ENCODE data around the gene TPTE2.
"Not testable (repeated sequence)": the region's sequence is repeated elsewhere in the genome, so short reads cannot be mapped to it uniquely, and the experiment has no call there.

Gene TPTE2

GRCh38 chr13:19567820-19568534, 6.6 kb upstream of the TPTE2 start:
- DNase-seq (ENCODE audit: low read depth): no peak

DNA sequence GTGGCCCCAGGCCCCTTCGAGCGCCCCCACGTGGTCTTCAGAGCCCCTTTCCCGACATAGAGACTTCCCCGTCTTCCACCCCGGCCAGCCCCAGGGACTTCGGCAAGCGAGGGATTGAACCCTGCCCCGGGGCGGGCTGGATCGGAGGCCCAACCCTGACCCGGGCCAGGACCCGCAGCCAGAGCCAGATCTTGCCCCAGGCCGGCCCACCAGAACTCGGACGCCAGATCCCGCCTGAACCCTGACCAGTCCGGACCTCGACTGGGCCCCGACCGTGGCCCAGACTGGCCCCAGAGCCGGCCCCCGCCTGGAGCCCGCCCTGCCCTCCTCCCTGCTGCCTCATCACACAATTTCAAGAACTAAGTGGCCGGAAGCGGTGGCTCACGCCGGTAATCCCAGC, 253 bp upstream of the TPTE2 start:
- no peak for DNase-seq (ENCODE audit: low read depth)

DNA sequence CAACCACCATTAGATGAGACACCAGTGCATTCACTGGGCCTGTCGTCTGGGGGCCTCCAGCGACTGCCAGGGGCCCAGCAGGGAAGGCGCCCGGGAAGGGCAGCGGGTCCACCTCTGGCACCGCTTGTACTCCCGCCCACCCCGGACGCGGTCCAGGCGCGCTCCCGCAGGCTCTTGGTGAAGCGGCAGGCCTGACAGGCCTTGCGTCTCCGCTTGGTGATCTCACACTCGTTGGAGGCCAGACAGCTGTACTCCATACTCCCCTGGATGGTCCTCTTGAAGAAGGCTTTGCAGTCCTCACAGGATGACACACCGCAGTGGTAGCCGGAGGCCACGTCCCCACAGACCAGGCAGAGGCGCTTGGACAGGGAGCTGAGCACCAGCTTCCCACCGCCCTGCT, 660 bp downstream of the TPTE2 start:
- DNase-seq (ENCODE audit: low read depth): not testable (repeated sequence)

DNA sequence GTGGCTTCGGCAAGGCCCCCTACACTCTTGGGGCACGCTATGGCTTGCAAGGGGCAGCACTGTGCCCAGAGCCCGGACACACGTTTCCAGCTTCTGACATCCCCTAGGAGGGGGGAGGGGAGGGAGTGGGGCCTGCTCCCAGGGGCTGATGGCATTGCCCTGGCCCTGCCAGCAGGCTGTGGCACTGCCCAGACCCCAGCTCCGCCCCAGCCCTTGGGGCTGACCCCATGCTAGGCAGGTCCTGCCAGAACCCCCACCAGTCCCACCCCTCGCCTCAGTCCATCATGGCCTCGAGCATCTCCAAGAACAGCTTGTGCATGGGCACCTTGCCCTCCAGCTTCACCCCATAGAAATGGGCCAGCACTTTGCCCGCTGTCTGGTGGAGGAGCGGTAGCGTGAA, 1.6 kb downstream of the TPTE2 start:
- DNase-seq (ENCODE audit: low read depth): not testable (repeated sequence)

- DNase-seq (ENCODE audit: low read depth): not testable (repeated sequence)
These were observed 4.0 kb downstream of the TPTE2 start for GRCh38 chr13:19557287-19557686.

GRCh38 chr13:19549245-19549644, 12.1 kb downstream of the TPTE2 start:
- not testable (repeated sequence) for DNase-seq (ENCODE audit: low read depth)

DNA sequence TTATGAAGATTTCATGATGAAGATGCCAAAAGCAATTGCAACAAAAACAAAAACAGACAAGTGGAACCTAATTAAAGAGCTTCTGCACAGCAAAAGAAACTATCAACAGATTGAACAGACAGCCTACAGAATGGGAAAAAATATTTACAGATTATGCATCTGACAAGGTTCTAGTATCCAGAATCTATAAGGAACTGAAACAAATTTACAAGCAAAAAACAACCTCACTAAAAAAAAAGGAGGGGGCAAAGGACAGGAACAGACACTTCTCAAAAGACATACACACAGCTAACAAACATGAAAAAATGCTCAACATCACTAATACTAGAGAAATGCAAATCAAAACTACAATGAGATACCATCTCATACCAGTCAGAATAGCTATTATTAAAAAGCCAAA, 35.7 kb downstream of the TPTE2 start:
- not testable (repeated sequence) for DNase-seq (ENCODE audit: low read depth)

DNA sequence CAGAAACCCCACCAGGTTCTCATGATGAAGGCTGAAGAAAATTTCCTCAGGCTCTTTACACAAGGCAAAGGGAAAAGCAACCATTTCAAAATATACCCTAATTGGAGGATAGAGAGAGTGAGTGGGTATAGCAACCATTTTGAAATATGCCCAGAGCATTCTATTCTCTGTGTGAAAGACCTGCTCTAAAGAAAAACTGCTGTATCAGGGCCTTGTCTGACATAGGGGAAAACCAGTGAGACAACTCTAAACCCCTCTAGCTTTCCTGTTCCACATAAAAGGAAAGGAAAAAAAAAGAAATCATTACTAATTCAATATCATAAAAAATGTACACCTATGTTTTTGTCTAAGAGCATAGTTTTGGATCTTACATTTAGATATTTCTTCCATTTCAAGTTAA, 42.3 kb downstream of the TPTE2 start:
- no peak for DNase-seq (ENCODE audit: low read depth)

GRCh38 chr13:19507623-19508022, 53.7 kb downstream of the TPTE2 start:
- DNase-seq (ENCODE audit: low read depth): not testable (repeated sequence)

DNA sequence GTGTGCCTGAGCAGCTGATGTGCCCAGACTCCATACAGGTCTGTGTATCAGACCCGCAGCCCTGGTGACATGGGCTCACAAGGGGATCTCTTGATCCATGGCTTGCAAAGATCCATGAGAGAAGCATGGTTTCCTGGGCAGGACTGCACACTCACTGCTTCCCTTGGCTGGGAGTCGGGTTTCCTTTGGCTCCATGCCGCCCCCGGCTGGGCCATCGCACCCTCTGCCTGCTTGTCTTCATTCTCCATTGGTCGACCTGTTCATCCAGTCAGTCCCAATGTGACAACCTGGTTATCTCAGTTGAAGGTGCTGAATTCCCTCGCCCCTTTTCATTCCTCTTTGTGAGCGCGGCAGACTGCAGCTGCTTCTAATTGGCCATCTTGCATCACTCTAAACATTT, 101.2 kb downstream of the TPTE2 start:
- not testable (repeated sequence) for DNase-seq (ENCODE audit: low read depth)

- not testable (repeated sequence) for DNase-seq (ENCODE audit: low read depth)
These were observed 122.2 kb downstream of the TPTE2 start for GRCh38 chr13:19439056-19439686.

DNA sequence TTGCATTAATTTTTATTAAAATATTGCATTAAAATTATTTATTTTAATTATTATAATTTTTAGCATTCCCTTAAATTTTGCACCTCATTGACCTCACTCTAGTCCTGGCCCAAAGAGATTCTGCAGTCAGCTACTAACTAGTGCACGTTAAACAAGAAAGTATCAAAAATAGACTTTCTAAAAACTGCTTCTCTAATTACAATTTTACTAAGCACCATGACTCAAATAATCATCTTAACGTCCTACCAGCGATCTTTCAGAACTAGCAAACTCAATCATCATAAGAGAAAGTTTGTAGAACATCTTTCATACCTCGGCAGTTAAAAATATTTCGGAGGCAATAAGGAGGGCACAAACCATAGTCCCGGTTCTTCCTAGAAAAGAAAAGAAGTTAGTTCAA, 123.6 kb downstream of the TPTE2 start:
- DNase-seq (ENCODE audit: low read depth): not testable (repeated sequence)

DNA sequence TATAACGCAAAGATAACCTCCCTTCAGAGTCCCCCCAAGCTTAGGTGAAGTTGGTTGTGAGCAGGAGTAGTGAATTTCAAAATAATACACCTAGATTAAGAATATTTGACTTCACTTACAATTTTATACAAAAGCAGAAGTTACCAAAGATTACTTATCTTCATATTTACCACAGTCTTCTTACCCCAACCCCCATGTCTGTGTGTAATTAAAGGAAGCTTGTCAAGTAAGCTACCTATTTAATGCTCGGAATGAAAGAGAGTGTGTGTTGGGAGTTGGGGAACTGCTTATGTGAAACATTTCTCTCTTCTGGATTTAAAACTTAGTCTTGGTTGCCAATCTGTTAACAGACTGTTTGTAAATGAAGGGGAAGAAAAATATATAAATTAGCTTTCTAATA, 139.1 kb downstream of the TPTE2 start:
- not testable (repeated sequence) for DNase-seq (ENCODE audit: low read depth)

DNA sequence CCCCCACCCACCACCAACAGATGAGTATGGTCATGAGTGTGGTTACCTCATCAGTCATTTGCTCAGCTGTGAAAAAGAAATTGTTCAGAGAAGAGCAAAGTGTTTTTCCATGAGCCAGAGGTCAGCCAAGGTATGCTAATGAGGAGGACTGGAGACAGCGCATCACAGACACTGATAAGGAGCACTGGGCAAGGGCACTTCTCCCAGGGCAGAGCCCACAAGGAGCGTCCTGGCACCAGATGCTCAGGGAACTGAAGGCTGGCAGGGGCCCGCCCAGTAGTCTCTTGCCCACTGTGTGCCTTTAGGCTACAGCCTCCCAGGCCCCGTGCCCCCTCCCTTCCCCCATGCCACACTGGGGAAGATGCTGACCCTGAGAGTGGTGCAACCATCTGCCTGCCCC, 148.8 kb downstream of the TPTE2 start:
- not testable (repeated sequence) for DNase-seq (ENCODE audit: low read depth)

DNA sequence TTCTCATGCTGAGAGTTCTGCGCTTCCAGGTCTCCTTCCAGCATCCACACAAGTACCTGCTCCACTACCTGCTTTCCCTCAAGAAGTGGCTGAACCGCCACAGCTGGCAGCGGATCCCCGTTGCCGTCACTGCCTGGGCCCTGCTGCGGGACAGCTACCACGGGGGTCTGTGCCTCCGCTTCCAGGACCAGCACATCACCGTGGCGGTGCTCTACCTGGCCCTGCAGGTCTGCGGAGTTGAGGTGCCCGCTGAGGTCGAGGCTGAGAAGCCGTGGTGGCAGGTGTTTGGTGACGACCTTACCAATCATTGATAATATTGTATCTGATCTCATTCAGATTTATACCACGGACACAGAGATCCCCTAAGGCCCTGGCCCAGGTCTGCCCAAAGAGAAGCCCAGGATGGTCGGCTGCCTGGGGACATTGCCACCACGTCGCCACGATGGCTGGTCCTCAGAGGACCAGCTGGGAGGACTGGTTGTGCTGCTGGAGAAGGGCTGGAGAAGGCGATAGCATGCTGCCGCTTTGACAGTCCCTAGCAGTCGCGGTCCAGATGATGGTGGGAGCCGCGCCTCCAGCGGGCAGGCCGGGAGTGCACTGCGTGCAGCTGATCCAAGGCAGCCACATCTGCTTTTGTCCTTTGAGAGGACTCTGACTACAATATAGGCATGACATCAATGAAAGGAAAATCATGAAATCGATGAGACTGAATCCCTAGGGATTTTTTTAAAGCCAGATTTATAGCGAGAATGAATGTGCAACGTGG, 178.4 kb downstream of the TPTE2 start:
- not testable (repeated sequence) for DNase-seq (ENCODE audit: low read depth)

GRCh38 chr13:19382111-19382510, 179.2 kb downstream of the TPTE2 start:
- no peak for DNase-seq (ENCODE audit: low read depth)

Data from CMK (cell line).